Thyroid gland (tissue), 4 donors: ENCODE data around the gene RASA3.

Experiments used
- CTCF ChIP-seq, 6 experiments: fragments of 200-600 bp in 3 of 6; fragments of 450-650 bp in 3 of 6; sonication (generic) in 3 of 6; IDR thresholded peaks; one replicate each; pipeline ENCODE4 v1.5.1; 2016 to 2019; ENCODE audit warnings: antibody characterized with exemption in 6 of 6, mild to moderate bottlenecking in 2 of 6, inconsistent platforms in 1 of 6, moderate library complexity in 1 of 6
- POLR2A ChIP-seq, 2 donors: fragments of 450-650 bp; IDR thresholded peaks; one replicate each; pipeline ENCODE4 v1.6.1; 2017; ENCODE audit warnings: antibody characterized with exemption in 2 of 2, mild to moderate bottlenecking in 2 of 2, moderate library complexity in 1 of 2

- no peak for TF ChIP-seq POLR2A (IDR thresholded peaks at IDR 0.05)
- TF ChIP-seq CTCF (IDR thresholded peaks at IDR 0.05) = no peak
Observed at GRCh38 chr13:114104655-114105520, 27.5 kb downstream of the RASA3 start.
